Fibroblast of villous mesenchyme (primary cell): ENCODE results near the gene TMOD2. TPM values are rescaled to one million over a fixed set of nuclear protein-coding genes. Genes with fewer than 3 reads are reported as not detected.

ENCODE experiments used
- DNase-seq: peaks from one replicate; pipeline ENCODE4 v3.0.0-alpha.2; 2010; ENCODE audit warnings: low read depth
- H3K4me3 ChIP-seq: 2 replicates; pipeline ENCODE4 v1.5.1; 2011; ENCODE audit warnings: low read depth, mild to moderate bottlenecking, low read length
- CTCF ChIP-seq: IDR thresholded peaks from 2 replicates; pipeline ENCODE4 v1.5.1; 2012; ENCODE audit warnings: low read depth, mild to moderate bottlenecking, low read length; ENCODE audit not compliant: insufficient read depth
- total RNA-seq: library from RNA; depleted of rRNA; stranded (reverse); fragments of >200 nt; gene quantifications from 2 replicates; pipeline ENCODE4 v1.2.3, GENCODE V29; 2012

The TMOD2 gene
- total RNA-seq, 1 donor = 7.3 TPM

GRCh38 chr15:51799282-51800252, 48.2 kb downstream of the TMOD2 start:
- no peak for DNase-seq
- no peak for TF ChIP-seq CTCF
- no peak overlapping the region for H3K4me3 ChIP-seq

- no peak overlapping the region for H3K4me3 ChIP-seq
- DNase-seq = peak; percentile 11
- peak; percentile 70 for TF ChIP-seq CTCF
These were observed 50.0 kb downstream of the TMOD2 start for GRCh38 chr15:51801391-51801835.

- no peak for TF ChIP-seq CTCF
- no peak for DNase-seq
- no peak overlapping the region for H3K4me3 ChIP-seq
These were observed 51.2 kb downstream of the TMOD2 start for GRCh38 chr15:51802593-51802992.

- H3K4me3 ChIP-seq = no peak overlapping the region
- peak; percentile 10 for DNase-seq
- no peak for TF ChIP-seq CTCF
These were observed 52.6 kb downstream of the TMOD2 start for GRCh38 chr15:51803965-51804364.

GRCh38 chr15:51806123-51806522, 54.7 kb downstream of the TMOD2 start:
- TF ChIP-seq CTCF = no peak
- DNase-seq = no peak
- H3K4me3 ChIP-seq = no peak overlapping the region

- H3K4me3 ChIP-seq = no peak overlapping the region
- no peak for DNase-seq
- TF ChIP-seq CTCF = no peak
These were observed 58.1 kb downstream of the TMOD2 start for GRCh38 chr15:51809457-51809856.

- H3K4me3 ChIP-seq = no peak overlapping the region
- no peak for TF ChIP-seq CTCF
- DNase-seq = no peak
These were observed 61.2 kb downstream of the TMOD2 start for GRCh38 chr15:51812598-51812997.
